ENCODE measurements around the gene CRTC2. TPM values are rescaled to one million over a fixed set of nuclear protein-coding genes. Genes with fewer than 3 reads are reported as not detected.

Gene CRTC2
- total and polyA plus RNA-seq, 7 donors, result 17.0 to 54.6 (median 31.3) TPM

DNA sequence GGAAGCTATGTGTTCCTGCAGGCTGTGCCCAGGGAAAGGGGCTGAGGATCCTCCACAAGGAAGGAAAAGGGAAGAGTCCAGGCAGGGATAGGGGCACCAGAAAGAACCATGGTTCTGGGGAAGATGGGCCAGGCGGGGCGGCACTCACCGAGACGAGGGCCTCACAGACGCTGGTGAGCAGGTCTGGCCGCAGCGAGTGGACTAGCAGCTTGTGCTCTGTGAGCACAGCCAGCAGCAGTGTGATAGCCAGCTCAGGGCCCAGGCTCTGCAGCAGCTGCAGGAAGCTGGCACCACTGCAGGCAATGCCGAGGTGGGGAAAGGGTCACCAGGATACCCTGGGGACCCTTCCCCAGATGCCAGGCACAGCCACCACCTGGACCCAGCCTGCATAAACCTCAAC is 17.7 kb downstream of the CRTC2 start:
- no peak overlapping the region for H3K27ac ChIP-seq
- intact Hi-C loops (cut with DNase I), result loop anchor here in 1 of 2 donors (10.0 kb wide), 2 partner anchors 146 to 266 kb away; partner anchors contain the start of genes ILF2 and NPR1
- WGBS, 3 donors, result 68 to 72% (median 70%) methylated on average over 8 of the region's 8 CpGs
- no peaks in the 10 kb centered on the region for H3K9me3 ChIP-seq
- H3K4me1 ChIP-seq, result peaks cover 16% of the 10 kb centered on the region
- DNase-seq (no peak), ATAC-seq (no peak)
- no peaks in the 10 kb centered on the region for H3K27me3 ChIP-seq (ENCODE audit: insufficient read depth in 3 of 3, low read length in 2 of 3)
- H3K36me3 ChIP-seq (ENCODE audit: insufficient read depth in 1 of 2, low read depth in 1 of 2), result peaks cover 9 to 73% of the 10 kb centered on the region in 2 donors
- TF ChIP-seq, protein P1, sequence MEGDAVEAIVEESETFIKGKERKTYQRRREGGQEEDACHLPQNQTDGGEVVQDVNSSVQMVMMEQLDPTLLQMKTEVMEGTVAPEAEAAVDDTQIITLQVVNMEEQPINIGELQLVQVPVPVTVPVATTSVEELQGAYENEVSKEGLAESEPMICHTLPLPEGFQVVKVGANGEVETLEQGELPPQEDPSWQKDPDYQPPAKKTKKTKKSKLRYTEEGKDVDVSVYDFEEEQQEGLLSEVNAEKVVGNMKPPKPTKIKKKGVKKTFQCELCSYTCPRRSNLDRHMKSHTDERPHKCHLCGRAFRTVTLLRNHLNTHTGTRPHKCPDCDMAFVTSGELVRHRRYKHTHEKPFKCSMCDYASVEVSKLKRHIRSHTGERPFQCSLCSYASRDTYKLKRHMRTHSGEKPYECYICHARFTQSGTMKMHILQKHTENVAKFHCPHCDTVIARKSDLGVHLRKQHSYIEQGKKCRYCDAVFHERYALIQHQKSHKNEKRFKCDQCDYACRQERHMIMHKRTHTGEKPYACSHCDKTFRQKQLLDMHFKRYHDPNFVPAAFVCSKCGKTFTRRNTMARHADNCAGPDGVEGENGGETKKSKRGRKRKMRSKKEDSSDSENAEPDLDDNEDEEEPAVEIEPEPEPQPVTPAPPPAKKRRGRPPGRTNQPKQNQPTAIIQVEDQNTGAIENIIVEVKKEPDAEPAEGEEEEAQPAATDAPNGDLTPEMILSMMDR (IDR thresholded peaks at IDR 0.05), result no peak
- H3K4me3 ChIP-seq, result no peak overlapping the region

DNA sequence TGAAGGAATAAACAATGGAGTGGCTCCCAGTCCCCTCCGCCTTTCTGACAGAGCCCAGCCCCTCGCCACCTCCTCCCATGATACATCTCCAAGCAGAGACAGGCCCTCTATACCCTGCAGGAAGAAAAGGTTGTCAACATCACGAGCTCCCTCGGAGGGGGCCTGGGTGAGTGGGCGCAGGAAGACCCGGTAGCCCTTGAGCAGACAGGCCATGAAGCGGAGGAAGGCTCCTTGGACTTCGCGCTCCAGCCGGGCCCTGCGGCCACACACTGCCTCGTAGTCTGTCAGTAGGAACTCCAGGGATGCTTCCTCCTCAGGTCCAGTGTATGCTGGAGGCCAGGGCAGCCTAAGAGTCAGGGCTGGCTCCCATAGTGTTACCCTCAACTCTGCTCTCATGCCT is 18.9 kb downstream of the CRTC2 start:
- H3K4me1 ChIP-seq, result peaks cover 8% of the 10 kb centered on the region
- intact Hi-C loops (cut with DNase I), result no loop called here
- 91 to 94% (median 93%) methylated on average over 12 of the region's 12 CpGs for WGBS, 3 donors
- DNase-seq (no peak), ATAC-seq (no peak)
- H3K9me3 ChIP-seq, result no peaks in the 10 kb centered on the region
- no peak overlapping the region for H3K4me3 ChIP-seq
- H3K27ac ChIP-seq, result no peak overlapping the region
- TF ChIP-seq, protein P1 (IDR thresholded peaks at IDR 0.05), result no peak
- peaks cover 9 to 85% of the 10 kb centered on the region in 2 donors for H3K36me3 ChIP-seq (ENCODE audit: insufficient read depth in 1 of 2, low read depth in 1 of 2)
- H3K27me3 ChIP-seq (ENCODE audit: insufficient read depth in 3 of 3, low read length in 2 of 3), result no peaks in the 10 kb centered on the region

DNA sequence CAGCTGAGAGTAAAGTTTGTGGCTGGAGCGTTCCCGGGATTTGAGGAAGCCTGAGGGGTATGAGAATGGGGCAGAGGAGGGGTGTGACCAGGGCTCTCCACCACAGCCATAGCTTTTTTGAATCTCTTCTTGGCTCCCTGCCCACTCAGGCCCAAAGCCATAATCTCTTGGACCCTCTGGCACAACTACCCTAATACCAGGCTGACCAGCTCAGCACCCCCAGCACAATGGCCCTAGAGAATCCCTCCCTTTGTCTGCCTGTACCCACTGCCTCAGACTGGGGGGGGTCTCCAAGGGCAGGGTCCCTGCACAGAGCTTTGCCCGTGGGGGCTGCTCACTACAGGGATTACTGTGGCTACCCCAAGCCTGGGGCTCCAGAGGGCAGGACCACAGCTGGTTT is 19.4 kb downstream of the CRTC2 start:
- Histone ChIP-seq H3K9me3 (no peaks in the 10 kb centered on the region), H3K36me3 (ENCODE audit: insufficient read depth in 1 of 2, low read depth in 1 of 2) (peaks cover 9 to 90% of the 10 kb centered on the region in 2 donors), H3K27me3 (ENCODE audit: insufficient read depth in 3 of 3, low read length in 2 of 3) (no peaks in the 10 kb centered on the region), H3K27ac (no peak overlapping the region), H3K4me1 (peaks cover 5% of the 10 kb centered on the region), H3K4me3 (no peak overlapping the region)
- TF ChIP-seq, protein P1 (IDR thresholded peaks at IDR 0.05), result no peak
- no peak for DNase-seq
- intact Hi-C loops (cut with DNase I), result no loop called here
- WGBS, 3 donors, result 70 to 73% (median 71%) methylated on average over 3 of the region's 3 CpGs
- ATAC-seq, result no peak

DNA sequence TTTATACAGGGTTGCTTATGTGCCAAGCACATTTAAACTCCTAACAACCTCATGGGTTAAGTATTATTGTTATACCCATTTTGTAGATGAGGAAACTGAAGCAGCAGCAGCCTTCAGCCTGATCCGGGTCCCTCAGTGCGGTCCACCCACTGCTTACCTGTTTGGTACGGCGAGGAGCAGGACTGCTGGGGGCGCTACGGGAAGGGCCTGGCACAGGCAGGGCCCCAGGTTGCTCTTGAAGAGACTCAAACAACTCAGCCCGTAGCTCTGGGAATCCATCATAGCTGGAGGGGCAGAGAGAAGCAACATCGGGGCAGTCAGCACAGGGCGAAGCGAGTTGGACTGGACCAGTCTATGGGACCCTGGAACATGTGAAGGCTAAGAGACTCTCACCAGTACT is 21.1 kb downstream of the CRTC2 start:
- H3K9me3 ChIP-seq, result no peaks in the 10 kb centered on the region
- WGBS, 3 donors, result 96 to 97% (median 97%) methylated on average over 10 of the region's 10 CpGs
- H3K4me3 ChIP-seq, result no peak overlapping the region
- ATAC-seq (no peak), DNase-seq (no peak)
- no peaks in the 10 kb centered on the region for H3K27me3 ChIP-seq (ENCODE audit: insufficient read depth in 3 of 3, low read length in 2 of 3)
- intact Hi-C loops (cut with DNase I), result no loop called here
- H3K27ac ChIP-seq, result no peak overlapping the region
- TF ChIP-seq, protein P1 (IDR thresholded peaks at IDR 0.05), result no peak
- H3K4me1 ChIP-seq, result no peaks in the 10 kb centered on the region
- peaks cover 8 to 98% of the 10 kb centered on the region in 2 donors for H3K36me3 ChIP-seq (ENCODE audit: insufficient read depth in 1 of 2, low read depth in 1 of 2)

Data from psoas muscle (tissue), 8 donors.